Kidney glomerular epithelial cell (primary cell): Measurements from ENCODE around the gene PTPRJ.

Experiments used
- DNase-seq: peaks from one replicate; lab custom pipeline; 2025; lab: John Stamatoyannopoulos, UW

Gene PTPRJ

GRCh38 chr11:47969401-47969800 is 11.0 kb upstream of the PTPRJ start:
- DNase-seq, result no peak

- peak; percentile 68 for DNase-seq
Measured at GRCh38 chr11:47971501-47971900, 8.9 kb upstream of the PTPRJ start.

GRCh38 chr11:47973173-47973572 is 7.2 kb upstream of the PTPRJ start:
- DNase-seq, result no peak

GRCh38 chr11:47976931-47977330 is 3.4 kb upstream of the PTPRJ start:
- no peak for DNase-seq

- no peak for DNase-seq
Measured at GRCh38 chr11:47977623-47978022, 2.7 kb upstream of the PTPRJ start.

GRCh38 chr11:47979378-47980087 is 826 bp upstream of the PTPRJ start:
- DNase-seq, result peak; percentile 39

- peak; percentile 13 for DNase-seq
Measured at GRCh38 chr11:47980907-47981621, 705 bp downstream of the PTPRJ start.

GRCh38 chr11:47981667-47982404 is 1.5 kb downstream of the PTPRJ start:
- DNase-seq, result peak; percentile 19

- no peak for DNase-seq
Measured at GRCh38 chr11:47982616-47983015, 2.3 kb downstream of the PTPRJ start.

- DNase-seq, result peak; percentile 29
Measured at GRCh38 chr11:47983464-47984397, 3.4 kb downstream of the PTPRJ start.

GRCh38 chr11:47986219-47986618 is 5.9 kb downstream of the PTPRJ start:
- DNase-seq, result no peak

- DNase-seq, result peak; percentile 40
Measured at GRCh38 chr11:47986742-47987141, 6.4 kb downstream of the PTPRJ start.

- no peak for DNase-seq
Measured at GRCh38 chr11:47987310-47987709, 7.0 kb downstream of the PTPRJ start.

- DNase-seq, result no peak
Measured at GRCh38 chr11:47987781-47988180, 7.4 kb downstream of the PTPRJ start.

- DNase-seq, result no peak
Measured at GRCh38 chr11:47989779-47990178, 9.4 kb downstream of the PTPRJ start.

GRCh38 chr11:47991266-47991830 is 11.0 kb downstream of the PTPRJ start:
- DNase-seq, result peak; percentile 56

GRCh38 chr11:47991894-47992293 is 11.5 kb downstream of the PTPRJ start:
- DNase-seq, result no peak

GRCh38 chr11:47992959-47993820 is 12.8 kb downstream of the PTPRJ start:
- peak; percentile 54 for DNase-seq

- DNase-seq, result no peak
Measured at GRCh38 chr11:47994417-47994816, 14.1 kb downstream of the PTPRJ start.

GRCh38 chr11:47995360-47995769 is 15.0 kb downstream of the PTPRJ start:
- DNase-seq, result no peak
